HL-60 (cell line): ENCODE data around the gene ISG15.

Experiments
- CTCF ChIP-seq: IDR thresholded peaks from one replicate; pipeline ENCODE4 v1.5.1; 2011; ENCODE audit warnings: low read length, control low read depth, inconsistent platforms; ENCODE audit not compliant: insufficient read depth
- GABPA ChIP-seq: IDR thresholded peaks from 2 replicates; pipeline ENCODE4 v1.6.1; 2012; ENCODE audit warnings: low read depth

DNA sequence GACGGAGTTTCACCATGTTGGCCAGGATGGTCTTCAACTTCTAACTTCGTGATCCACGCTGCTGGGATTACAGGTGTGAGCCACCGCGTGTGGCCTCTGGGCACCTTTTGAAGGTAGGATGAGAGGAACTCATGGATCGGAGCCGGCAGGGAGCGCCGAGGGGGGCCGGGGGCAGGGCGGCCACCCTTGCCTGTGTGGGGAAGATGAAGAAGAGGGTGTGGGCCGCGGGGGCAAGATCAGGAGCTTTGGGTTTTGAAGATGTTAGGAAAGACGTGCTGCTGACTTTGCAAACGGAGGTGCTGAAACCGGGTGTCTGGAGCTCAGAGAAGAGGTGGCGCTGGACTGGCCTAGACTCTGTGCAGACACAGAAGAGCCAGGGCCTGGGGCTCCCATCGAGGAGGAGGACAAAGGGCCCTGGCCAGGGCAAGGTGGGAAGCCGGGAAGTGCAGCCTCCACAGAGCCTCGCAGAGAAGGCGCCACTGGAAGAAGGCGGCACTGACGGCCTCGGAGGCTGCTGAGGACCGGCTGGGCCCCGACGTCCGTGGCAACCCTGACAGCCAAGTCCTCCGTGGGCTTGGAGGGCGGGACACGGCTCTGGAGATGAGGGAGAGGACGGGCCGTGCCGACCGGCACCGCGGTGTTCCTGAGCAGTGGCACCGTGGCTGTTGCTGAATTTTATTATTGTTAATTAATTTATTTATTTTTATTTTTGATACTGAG, 47.1 kb downstream of the ISG15 start:
- no peak for TF ChIP-seq CTCF
- TF ChIP-seq GABPA = no peak
